Measurements from ENCODE around the gene DENND1A. TPM values are rescaled to one million over a fixed set of nuclear protein-coding genes. Genes with fewer than 3 reads are reported as not detected.

Gene DENND1A
- total RNA-seq, 1 donor from 2014 or later: 23.0 TPM

DNA sequence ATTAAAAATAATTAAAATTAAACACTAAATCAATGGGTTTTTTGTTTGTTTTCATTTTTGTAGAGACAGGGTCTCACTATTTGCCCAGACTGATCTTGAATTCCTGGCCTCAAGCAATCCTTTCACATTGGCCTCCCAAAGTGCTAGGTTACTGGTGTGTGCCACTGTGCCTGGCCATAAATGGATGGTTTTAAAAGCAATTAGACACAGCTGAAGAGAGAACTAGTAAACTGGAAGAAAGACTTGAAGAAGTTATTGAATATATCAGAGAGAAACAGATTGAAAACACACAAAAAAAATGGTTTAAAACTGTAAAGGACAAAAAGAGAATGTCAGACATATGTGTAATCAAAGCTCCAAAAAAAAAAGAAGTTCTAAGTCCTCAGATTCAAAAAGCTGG is 83.0 kb downstream of the DENND1A start:
- intact Hi-C loops (cut with DNase I): no loop called here
- ATAC-seq: no peak
- peaks cover 41% of the 10 kb centered on the region for H3K9me3 ChIP-seq
- TF ChIP-seq, protein P1, sequence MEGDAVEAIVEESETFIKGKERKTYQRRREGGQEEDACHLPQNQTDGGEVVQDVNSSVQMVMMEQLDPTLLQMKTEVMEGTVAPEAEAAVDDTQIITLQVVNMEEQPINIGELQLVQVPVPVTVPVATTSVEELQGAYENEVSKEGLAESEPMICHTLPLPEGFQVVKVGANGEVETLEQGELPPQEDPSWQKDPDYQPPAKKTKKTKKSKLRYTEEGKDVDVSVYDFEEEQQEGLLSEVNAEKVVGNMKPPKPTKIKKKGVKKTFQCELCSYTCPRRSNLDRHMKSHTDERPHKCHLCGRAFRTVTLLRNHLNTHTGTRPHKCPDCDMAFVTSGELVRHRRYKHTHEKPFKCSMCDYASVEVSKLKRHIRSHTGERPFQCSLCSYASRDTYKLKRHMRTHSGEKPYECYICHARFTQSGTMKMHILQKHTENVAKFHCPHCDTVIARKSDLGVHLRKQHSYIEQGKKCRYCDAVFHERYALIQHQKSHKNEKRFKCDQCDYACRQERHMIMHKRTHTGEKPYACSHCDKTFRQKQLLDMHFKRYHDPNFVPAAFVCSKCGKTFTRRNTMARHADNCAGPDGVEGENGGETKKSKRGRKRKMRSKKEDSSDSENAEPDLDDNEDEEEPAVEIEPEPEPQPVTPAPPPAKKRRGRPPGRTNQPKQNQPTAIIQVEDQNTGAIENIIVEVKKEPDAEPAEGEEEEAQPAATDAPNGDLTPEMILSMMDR (IDR thresholded peaks at IDR 0.05): no peak
- H3K27me3 ChIP-seq (ENCODE audit: low read depth): no peaks in the 10 kb centered on the region
- no peak overlapping the region for H3K4me3 ChIP-seq
- H3K4me1 ChIP-seq: no peaks in the 10 kb centered on the region
- H3K27ac ChIP-seq: no peak overlapping the region
- DNase-seq: no peak
- H3K36me3 ChIP-seq: no peaks in the 10 kb centered on the region

DNA sequence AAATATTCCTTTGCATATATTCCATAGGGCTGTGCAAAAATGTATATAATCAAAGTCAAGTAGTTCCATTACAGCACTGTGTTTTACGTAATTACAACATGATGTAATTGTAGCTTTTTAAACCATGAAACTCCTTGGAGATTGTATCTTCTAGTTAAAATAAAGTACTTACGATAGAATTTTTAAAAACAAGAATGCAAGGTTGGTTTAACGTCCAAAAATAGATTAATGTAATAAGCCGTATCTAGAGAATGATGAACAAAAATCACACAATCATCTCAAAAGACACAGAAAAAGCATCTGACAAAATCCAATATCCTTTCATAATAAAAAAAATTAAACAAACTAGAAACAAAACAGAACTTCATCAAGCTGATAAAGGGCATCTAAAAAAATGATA is 86.2 kb downstream of the DENND1A start:
- no peaks in the 10 kb centered on the region for H3K27me3 ChIP-seq (ENCODE audit: low read depth)
- intact Hi-C loops (cut with DNase I): no loop called here
- DNase-seq: no peak
- no peak overlapping the region for H3K27ac ChIP-seq
- TF ChIP-seq, protein P1 (IDR thresholded peaks at IDR 0.05): no peak
- no peaks in the 10 kb centered on the region for H3K4me1 ChIP-seq
- no peak overlapping the region for H3K4me3 ChIP-seq
- no peak for ATAC-seq
- no peaks in the 10 kb centered on the region for H3K36me3 ChIP-seq
- H3K9me3 ChIP-seq: peaks cover 41% of the 10 kb centered on the region

DNA sequence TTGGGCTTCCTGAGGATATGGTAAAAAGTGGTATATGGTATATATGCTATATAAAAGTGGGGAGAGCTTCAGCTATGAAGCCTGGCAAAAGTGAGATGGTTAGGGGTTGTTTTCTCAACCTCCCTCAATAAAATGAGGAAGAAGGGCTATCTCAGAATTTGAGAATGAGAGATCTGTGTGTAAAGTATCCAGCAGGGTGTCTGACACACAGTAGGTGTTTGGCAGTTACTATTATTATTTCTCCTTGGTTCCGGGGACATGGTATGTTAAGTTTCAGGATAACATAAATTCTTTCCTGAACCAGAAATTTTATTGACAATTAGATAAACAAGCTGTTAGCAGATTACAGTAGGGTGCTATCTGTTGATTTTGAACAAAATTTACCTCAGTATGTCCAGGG is 94.1 kb downstream of the DENND1A start:
- H3K4me1 ChIP-seq: peaks cover 7% of the 10 kb centered on the region
- TF ChIP-seq, protein P1 (IDR thresholded peaks at IDR 0.05): no peak
- H3K27ac ChIP-seq: no peak overlapping the region
- H3K36me3 ChIP-seq: no peaks in the 10 kb centered on the region
- no peaks in the 10 kb centered on the region for H3K9me3 ChIP-seq
- no peak overlapping the region for H3K4me3 ChIP-seq
- intact Hi-C loops (cut with DNase I): no loop called here
- no peak for ATAC-seq
- H3K27me3 ChIP-seq (ENCODE audit: low read depth): no peaks in the 10 kb centered on the region
- no peak for DNase-seq

DNA sequence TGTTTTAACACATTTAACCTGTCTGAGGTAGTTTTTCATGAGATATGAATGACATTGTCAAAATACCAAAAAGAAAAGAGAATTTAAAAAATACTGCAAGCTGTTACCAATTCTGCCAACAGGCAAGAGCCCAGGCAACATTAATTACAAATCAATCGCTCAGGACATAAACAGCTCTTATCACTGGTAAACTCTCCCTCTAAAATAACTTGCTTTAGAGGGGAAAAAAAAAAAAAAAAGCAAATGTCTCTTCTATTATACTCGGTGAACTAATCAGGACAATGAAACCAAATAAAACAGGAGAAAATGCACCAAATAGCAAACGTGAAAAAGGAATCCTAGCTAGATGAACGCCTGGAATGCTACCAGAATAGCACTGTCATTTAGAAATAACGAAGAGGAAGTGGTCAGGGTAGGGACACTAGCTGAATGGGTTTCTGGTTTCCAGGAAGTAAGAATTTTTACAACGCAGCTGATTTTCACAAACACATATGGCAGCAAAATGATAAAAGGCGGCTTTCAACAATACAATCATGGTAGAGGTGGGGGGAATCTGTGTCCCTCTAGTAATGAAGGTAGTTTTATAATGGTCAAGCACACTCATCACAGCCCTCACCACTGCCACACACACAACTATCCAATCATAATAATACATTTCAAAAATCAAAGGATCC is 94.9 kb downstream of the DENND1A start:
- DNase-seq (no peak), ATAC-seq (peak; percentile 49 to 66)
- TF ChIP-seq, protein P1 (IDR thresholded peaks at IDR 0.05): no peak
- Histone ChIP-seq H3K27ac (no peak overlapping the region), H3K4me1 (peaks cover 7% of the 10 kb centered on the region), H3K9me3 (no peaks in the 10 kb centered on the region), H3K4me3 (peak overlapping the region; percentile 18), H3K36me3 (no peaks in the 10 kb centered on the region), H3K27me3 (ENCODE audit: low read depth) (no peaks in the 10 kb centered on the region)
- intact Hi-C loops (cut with DNase I): no loop called here

DNA sequence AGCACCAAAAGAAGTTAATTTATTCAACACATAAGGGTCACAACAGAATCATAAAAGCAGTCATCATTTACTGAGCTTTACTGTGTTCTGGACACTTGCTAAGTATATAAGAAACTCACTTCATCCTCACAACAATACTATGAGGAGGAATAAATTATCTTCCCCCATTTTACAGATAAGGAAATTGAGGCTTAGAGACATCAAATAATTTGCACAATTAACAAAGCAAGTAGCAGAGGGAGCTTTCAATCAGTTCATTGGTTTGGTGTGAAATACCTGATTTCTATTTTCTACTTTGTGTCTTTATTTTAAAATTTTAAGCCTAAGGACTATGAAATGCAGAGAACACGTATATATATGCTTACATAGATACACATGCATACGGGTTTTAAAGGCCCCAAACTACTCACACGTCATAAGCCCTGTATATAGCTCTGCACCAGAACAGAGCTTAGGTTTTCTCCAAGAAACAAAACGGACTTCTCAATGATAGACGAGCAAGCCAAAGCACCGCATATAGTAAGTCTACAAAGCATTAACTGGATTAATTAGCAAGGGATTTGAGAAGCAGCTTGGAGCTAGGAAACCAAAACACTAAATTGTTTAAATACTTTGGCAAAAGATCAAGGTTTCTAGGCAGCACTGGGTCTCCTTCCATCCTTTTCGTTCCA is 95.6 kb downstream of the DENND1A start:
- Histone ChIP-seq H3K4me1 (peaks cover 7% of the 10 kb centered on the region), H3K27ac (no peak overlapping the region), H3K36me3 (no peaks in the 10 kb centered on the region), H3K9me3 (peaks cover 5% of the 10 kb centered on the region), H3K4me3 (peak overlapping the region; percentile 18), H3K27me3 (ENCODE audit: low read depth) (no peaks in the 10 kb centered on the region)
- ATAC-seq (no peak), DNase-seq (no peak)
- intact Hi-C loops (cut with DNase I): no loop called here
- TF ChIP-seq, protein P1 (IDR thresholded peaks at IDR 0.05): no peak

Measured in lower lobe of right lung (tissue), 2 donors.